SW480 (cell line): ENCODE data around the gene TMEM176B.

Source experiments
- DNase-seq: peaks from one replicate; pipeline ENCODE4 v3.0.0-alpha.2; 2016; ENCODE audit warnings: low spot score

Gene TMEM176B

GRCh38 chr7:150799741-150800580, at the start of gene TMEM176B:
TSS of gene TMEM176B (minus strand) at chr7:150800364. CDS start at chr7:150796569, 3,795 bp downstream.
- no peak for DNase-seq

- DNase-seq, result no peak
Observed at GRCh38 chr7:150849204-150849775, 49.1 kb upstream of the TMEM176B start.

- no peak for DNase-seq
Observed at GRCh38 chr7:150848561-150849115, 48.5 kb upstream of the TMEM176B start.

GRCh38 chr7:150848111-150848510, 47.9 kb upstream of the TMEM176B start:
- no peak for DNase-seq

GRCh38 chr7:150847536-150847935, 47.4 kb upstream of the TMEM176B start:
- DNase-seq, result no peak

- no peak for DNase-seq
Observed at GRCh38 chr7:150846291-150847115, 46.3 kb upstream of the TMEM176B start.

GRCh38 chr7:150845421-150845861, 45.3 kb upstream of the TMEM176B start:
- DNase-seq, result no peak

- no peak for DNase-seq
Observed at GRCh38 chr7:150842716-150843115, 42.6 kb upstream of the TMEM176B start.

GRCh38 chr7:150842018-150842417, 41.9 kb upstream of the TMEM176B start:
- DNase-seq, result no peak

GRCh38 chr7:150838965-150839650, 38.9 kb upstream of the TMEM176B start:
- no peak for DNase-seq

- DNase-seq, result peak; percentile 59
Observed at GRCh38 chr7:150835702-150836280, 35.6 kb upstream of the TMEM176B start.

GRCh38 chr7:150835019-150835418, 34.9 kb upstream of the TMEM176B start:
- no peak for DNase-seq

- no peak for DNase-seq
Observed at GRCh38 chr7:150831851-150832250, 31.7 kb upstream of the TMEM176B start.

GRCh38 chr7:150830937-150831336, 30.8 kb upstream of the TMEM176B start:
- peak; percentile 95 for DNase-seq

- no peak for DNase-seq
Observed at GRCh38 chr7:150829426-150829825, 29.3 kb upstream of the TMEM176B start.

- DNase-seq, result no peak
Observed at GRCh38 chr7:150828384-150828783, 28.2 kb upstream of the TMEM176B start.

- DNase-seq, result peak; percentile 31
Observed at GRCh38 chr7:150826061-150826849, 26.1 kb upstream of the TMEM176B start.

- DNase-seq, result no peak
Observed at GRCh38 chr7:150824379-150825177, 24.4 kb upstream of the TMEM176B start.

GRCh38 chr7:150823484-150824126, 23.4 kb upstream of the TMEM176B start:
- no peak for DNase-seq
